ENCODE data around the gene MGLL.

Gene MGLL

DNA sequence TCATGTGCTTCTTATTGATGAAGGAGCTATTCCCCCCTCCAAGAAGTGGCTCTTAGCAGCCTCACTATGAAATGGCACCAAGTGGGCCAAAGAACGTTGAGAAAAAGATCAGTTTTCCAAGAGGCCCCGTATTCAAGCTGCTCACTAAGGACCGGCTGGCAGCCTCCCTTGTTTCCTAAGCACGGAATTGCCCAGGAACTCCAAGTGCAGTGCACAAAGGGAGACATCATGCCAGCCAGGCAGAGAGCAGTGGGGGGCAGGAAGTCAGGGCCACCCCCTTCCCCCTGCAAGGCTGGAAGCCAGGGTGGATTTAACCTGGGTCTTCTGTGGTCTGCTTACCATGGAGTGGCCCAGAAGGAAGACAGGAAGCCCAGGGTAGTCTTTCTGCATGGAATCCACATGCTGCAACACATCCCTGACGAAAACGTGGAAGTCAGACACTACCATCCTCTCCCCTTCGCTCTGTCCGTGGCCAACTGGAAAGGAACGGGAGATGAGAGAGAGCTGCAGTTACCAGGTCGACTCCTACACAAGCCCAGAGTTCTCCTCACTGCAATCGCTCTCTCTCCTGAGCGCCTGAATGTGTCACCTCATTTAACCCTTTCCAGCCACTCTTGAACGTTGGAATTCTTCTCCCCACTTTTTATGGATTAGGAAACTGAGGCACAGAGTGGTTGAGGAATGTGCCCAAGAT, 100.1 kb downstream of the MGLL start:
- DNase-seq (ENCODE audit: low read depth): no peak

DNA sequence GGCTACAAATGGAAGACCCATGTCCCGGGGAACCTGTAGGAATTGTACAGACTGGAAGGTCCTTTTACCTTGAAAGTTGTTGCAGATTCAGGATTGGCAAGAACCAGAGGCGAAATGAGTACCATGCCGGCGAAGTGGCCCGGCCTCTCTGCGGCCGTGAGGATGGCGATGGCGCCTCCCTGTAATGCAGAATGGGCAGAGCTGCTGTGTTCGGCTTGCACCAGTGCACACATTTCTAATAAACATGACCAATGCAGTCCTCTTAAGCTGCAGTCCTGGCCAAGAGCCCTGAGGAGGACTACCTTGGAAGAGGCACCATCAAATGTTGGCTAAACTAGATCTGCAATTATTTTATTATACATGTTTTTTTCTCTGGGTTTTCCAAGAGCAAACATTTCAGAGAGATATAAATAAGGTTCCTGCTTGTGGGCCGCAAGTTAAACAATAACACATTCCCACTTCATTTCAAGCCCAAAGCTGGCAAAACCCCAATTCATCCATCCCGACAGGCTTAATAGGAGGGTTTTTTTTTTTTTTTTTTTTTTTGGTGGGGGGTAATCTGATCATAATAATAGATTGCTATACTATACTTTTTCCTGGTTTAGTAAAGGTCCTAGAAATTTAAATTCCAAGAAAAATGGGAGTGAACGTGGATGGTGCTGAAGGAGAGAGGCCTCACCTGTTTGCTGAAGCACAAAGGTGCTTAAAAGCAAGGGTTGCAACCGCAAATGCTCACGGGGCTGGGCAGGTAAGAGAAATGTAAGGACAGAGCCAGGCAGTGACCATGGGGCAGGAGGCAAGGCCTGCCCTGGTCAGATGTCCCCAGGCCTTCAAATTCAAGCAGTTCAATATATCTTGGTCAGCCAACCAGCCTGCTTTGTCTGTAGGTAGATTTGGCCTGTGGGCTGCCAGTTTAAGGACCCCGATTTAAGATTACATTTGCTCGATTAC, 101.1 kb downstream of the MGLL start:
- DNase-seq (ENCODE audit: low read depth): no peak

DNA sequence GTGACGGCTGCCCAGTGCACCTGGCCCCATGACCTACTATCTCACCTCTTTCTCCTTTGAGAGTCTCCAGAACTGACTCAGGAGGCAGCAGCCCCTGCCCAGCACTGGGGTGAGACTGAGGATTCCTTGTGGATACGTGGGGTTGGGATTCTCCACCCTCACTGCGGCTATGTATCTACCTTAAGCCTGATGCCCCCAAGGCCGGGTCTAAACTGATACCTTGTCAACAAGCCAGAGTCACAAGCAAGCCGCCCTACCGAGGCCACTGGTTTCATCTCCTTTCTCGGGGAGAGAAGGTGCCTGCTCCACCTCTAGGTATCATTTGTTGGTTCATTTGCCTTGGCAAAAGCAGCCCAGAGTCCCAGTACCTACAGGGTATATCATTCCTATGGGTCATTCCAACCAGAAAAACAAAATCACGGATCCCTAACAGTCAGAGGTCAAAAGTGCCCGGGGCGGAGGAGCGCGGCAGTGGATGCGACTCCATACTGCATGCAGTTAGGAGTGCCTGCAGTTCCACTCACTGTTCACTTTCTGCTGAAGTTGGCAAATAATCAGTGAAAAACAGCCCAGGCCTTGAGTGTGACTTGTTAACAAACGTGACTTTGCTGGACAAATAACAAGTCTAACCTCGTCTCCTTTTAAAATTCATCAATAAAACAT, 102.0 kb downstream of the MGLL start:
- no peak for DNase-seq (ENCODE audit: low read depth)

DNA sequence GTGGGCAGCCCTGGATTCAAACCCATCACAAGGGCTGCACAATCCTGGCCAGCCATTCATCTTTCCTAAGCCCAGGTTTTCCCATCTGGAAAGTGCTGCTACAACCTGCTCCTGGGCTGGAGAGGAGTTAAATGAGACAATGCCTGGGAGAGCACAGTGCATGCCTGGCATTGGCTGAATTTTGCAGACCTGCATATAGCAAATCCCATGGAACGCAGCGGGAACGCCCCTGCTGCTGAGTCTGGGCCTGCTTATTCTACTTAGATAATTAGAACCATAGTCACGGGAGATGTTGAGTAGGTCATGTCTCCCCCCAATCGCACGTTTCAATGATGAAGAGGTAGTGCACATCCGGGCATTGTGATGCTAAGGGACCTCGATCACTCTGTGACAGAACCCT, 102.9 kb downstream of the MGLL start:
- no peak for DNase-seq (ENCODE audit: low read depth)

DNA sequence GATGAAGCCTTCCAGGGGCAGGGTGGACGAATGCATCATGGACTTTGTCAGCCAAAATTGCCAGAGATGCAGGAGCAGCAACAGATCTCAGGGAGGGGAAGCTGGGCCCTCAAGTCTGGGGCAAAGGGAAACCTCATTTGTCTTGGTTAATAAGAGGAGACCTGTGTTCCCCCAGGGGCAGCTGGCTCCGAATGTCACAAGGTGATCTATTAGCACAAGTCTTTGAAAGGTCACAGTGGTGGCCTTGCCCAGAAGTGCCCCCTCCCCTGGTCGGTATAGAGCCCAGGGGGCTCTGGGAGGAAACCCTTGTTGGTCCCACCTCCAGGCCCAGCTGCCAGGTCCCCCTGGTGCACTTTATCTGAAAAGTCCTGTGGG, 103.4 kb downstream of the MGLL start:
- no peak for DNase-seq (ENCODE audit: low read depth)

DNA sequence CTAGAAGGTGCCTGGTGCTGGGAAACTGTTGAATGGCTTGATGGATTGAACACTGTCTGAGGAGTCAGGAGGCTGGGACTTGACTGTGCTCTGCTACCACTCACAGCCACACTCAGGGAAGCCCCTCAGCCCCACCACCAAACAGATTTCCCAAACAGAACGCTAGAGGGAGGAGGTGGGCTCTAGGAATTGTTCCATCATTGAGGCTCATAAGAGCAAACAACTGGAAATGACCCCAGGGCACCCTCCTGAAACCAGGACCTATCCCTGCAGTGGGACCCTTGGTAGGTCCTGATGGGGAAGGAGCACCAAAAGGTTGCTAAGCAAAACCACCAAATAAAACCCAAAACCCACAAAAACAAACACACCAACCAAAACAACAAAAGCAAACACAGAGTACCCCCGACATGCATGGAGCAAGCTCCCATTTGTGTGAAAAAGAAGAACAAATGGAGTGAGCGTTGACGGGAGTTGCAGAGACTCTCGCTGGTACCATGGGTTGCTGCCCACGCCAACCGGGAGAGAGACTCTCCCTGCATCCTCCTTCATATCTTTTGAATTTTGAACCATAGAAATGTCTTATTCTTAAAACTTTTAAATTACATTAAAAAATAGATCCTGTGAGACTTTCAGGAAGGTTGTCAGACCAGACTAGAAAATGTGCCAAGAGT, 103.9 kb downstream of the MGLL start:
- DNase-seq (ENCODE audit: low read depth): no peak

DNA sequence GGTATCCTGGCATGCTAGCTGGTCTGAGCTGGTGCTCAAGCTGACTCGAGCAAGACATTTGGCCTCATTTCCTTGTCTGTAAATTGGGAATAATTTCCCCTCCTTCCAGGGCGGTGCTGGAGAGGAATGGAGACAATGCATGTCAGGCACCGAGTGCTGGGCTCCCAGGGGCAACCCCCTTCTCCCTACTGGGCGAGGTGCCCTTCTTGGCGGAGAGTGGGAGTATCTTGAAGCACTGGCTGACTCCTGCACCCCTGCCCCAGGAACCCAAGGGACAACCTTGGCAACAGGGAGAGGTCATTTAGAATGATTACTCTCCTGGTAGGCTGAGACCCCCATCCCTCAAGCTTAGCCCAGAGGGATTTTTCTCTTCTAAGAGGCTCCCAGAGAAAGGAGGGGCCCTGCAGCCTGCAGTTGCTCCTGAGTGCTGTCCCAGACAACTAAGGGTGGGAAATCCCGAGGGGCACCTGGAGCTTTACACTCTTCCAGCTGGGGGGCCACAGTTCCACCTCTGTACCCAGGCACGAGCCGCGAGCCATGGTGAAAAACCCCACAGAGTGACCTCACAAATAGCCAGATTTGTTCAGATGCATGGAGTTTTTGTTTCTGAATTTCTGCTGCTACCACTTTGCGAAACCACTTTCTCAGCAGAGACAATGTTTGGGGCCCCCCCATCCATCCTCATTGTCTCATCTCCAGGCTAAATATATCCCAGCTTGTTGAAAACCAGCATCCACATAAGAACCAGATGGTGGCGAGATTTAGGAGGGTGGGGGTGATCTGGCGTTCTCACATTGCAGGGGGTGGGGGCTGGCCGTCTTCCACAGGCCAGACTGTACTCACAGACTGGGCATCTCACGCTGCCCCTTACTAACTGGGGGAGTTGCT, 104.7 kb downstream of the MGLL start:
- DNase-seq (ENCODE audit: low read depth): no peak

DNA sequence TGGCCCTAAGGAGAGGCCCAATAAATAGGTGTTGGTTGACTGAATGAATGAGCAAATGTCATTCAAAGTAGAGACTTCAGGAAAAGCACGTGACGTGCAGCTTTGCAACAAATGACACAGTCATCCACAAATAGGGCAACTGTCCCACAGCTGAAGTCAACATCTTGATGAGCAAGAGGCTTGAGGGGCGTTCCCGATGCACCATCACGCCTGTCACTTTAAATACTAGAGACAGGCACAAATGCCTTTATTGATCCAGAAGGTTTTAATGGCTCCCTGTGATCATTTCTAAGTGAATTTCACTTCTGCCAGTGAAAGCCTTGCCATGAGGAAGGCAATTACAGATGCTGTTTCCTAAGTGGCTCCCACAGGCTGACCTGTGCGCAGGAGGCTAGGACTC, 105.9 kb downstream of the MGLL start:
- DNase-seq (ENCODE audit: low read depth): no peak

DNA sequence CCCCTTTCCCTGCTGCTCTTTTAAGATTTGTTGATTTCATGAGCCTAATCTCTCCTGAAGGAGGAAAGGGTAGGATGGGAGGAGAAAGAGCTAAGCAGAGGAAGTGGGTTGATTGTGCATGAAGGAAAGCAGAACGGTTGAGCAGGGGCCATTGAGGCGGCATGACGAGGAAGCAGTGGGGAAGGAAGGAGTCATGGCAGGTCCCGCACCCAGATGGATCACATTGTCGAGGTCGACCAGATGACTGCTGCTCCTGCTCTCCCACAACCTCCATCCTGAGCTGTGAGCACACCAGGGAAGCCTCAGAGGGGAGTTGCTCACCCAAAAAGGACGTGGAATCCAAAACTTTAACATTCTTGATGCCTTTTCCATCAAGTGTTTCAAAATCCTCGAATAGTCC, 106.8 kb downstream of the MGLL start:
- DNase-seq (ENCODE audit: low read depth): no peak

DNA sequence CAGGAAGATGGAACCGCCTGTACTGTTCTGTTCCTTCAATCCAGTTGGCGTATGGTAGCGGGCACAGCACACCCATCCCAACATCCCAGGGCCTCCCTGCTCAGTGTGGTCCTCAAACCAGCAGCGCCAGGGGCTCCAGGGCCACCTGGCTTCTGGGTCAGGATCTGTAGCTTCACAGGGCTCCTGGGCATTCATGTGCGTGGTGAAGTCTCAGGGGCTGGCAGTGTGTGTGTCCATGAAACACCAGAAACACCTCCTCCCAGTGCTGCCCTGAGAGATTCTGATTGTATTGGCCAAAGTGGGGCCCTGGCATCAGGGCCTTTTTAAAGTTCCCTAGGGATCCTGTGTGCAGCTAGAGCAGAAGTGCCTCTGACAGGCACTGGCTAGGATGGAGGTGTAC, 107.4 kb downstream of the MGLL start:
- no peak for DNase-seq (ENCODE audit: low read depth)

DNA sequence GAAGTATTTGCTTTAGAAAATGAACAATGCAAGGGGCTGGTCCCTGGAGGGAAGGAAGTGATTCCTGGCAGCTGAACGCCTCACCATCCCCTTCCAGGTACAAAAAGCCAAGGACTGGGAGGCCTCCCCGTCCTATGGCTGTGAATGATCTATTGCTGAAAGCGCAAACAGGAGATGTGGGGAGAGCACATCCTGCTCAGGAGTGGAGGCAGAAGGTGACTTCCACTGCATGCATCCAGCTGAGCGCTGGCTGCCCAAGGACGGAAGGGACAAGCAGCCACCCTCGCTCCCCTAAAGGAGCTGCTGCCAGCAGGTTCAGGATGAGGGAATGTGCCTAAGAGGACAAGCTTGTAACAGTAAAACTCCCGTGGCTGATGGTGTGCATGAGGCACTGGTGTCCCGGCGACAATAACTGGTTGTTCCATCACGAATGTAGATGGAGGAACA, 108.2 kb downstream of the MGLL start:
- DNase-seq (ENCODE audit: low read depth): no peak

DNA sequence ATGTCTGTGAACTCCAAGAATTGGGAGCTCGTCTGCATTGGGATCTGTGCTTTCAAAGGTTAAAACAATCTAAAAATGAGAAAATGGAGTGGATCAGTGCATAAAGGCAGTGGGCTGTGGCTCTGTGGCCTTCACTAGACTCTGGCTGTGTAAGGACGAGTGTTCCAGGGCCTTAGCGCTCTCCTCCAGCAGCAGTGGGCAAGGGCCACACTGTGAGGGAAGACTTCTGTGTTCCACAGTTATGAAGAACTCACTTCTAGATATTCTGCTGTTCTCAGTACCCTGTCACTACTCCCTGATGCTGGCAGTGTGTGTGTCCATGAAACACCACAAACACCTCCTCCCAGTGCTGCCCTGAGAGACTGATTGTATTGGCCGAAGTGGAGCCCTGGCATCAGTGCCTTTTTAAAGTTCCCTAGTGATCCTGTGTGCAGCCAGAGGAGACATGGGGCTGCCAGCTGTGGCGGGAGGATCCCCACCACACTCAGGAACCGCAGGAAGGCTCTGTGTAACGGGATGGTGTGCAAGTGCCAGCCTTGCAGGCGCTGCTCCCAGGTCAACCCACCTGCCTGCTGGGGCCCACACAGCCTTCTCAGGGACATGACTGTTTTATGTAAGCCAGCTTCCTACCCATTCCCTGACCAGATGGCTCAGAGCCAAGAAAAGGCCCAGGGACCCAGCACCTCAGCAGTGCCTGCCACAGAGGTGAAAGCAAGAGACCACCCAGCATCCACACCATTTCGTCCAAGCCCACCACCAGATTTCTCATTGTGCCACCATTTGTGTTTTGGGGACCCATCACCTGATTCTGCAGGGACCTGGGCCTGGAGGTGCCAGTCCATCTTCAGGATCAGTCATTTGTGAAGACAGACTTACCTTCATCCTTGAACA, 109.2 kb downstream of the MGLL start:
- DNase-seq (ENCODE audit: low read depth): no peak

DNA sequence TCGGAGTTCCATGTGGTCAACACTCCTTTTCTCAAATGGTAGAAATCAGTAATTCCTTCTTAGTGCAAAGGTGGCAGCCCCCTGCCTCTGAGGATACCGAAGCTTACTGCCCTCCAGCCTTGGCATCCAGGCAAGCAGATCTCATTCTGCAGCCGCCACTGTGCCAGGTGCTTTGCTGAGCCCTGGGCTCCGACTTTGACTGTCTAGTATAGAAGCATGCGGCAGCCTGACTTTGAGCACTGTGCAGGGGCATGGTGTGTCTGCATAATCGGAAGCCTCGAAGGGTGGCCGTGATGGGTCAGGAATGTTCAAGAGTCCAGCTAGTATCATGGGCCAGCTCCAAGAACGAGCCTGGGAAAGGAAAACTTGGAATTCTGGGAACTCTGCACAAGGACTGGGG, 109.9 kb downstream of the MGLL start:
- no peak for DNase-seq (ENCODE audit: low read depth)

DNA sequence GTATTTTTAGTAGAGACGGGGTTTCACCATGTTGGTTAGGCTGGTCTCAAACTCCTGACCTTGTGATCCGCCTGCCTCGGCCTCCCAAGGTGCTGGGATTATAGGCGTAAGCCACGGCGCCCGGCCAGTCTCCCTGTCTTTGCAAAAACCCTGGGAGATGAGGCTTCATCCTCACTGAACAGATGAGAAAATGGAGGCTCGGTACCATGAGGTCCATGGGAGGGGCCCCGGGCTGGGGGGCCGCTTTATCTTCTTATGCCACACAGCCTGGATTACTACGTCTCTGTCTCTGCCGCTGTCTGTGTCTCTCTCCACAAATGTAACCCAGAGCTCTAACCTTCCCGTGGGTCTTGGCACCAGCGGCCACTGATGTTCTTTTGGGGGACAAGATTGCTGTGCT, 110.4 kb downstream of the MGLL start:
- DNase-seq (ENCODE audit: low read depth): no peak

DNA sequence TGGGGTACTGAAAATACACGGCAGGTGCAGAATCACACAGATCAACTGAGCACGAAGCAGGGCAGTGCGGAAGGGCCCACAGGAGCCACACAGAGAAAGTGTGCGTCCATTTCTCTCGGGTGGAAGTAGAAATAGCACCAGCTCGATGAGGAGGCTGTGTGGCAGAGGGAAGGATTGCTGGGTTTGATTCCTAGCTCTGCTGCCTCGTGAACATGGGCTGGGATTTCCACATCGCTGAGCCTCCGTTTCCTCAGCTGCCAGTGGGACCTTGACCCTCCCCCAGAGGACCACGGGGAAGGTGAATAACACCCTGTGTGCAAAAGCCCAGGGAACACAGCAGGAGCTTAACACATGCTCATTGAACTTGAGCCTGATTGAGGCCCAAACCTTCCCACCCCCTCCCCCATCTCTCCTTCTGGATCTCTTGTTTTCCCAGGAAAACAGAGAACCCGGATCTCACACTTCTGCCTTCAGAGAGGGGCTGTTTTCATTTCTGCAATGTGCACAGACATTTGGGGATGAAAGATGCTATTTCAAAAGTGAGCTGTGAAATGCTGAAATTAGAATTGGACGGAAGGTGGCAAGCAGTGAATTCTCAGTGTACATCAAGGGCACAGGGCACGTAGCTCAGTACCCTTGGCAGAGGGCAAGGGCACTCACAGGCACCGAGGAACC, 111.2 kb downstream of the MGLL start:
- no peak for DNase-seq (ENCODE audit: low read depth)

DNA sequence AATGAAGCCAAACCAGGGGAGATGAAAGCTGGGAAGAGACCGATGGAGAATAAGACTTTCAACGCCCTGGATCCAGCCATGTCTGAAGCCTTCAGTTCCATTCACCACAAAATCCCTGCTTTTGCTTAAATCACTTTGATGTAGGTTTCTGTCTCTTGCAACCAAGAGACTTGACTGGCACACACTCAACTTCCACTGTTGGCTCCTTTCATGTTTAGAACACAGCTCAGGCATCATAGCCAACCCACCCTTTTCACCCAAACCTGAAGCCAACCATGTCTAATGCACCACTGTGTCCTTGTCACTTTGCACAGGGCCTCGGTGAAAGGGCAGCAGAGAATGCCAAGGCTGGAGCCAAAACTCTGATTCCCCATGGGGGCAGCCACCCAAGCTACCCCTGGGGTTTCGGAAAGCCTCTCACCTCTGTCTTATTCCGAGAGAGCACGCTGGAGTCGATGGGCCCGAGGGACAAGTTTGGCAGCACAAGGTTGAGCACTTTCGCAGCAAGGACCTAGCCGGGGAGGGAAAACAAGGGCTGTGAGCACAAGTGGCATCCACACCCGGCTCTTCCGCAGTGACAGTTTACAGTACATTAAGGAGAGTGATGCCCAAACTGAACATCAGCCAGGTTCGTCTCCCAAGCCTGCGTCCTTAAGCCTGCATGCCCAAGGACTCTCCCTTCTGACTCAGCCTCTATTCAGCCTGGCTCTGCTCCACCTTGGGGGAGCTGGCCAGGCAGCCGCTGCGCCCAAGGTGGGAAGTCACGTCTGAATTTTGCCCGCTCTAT, 112.0 kb downstream of the MGLL start:
- DNase-seq (ENCODE audit: low read depth): no peak

DNA sequence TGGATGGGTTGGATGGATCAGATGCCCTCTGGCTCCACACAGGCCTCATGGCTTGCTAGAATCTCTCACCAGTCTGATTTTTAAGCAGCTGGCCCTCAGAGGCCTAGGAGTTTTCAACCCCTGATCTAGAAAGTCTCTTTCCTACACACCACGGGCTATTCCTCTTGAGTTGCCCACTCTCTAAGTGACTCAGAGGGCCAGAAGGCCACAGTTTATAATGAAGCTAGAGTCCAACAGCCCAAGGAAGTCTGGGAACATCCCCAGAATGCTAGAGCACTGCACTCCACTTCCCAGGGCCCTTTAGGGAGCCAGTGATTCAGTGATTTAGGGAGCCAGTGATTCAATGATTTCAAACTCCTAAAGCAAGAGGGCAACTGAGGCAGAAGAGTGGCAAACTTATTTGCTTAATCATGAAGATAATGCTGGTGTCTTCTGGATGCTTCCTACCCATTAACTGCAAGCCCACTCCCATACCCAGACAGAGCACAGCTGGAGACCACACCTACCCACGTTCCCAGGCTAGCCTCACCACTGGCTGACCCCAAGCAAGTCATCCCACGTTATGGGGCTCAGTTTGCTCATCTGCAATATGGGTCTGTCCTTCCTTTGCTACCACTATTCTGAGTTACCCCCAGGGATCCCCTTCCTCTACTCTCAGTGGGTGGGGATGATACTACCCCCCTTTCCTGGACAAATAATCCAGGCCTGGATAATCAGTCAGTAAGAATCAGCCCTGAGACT, 112.8 kb downstream of the MGLL start:
- DNase-seq (ENCODE audit: low read depth): no peak

DNA sequence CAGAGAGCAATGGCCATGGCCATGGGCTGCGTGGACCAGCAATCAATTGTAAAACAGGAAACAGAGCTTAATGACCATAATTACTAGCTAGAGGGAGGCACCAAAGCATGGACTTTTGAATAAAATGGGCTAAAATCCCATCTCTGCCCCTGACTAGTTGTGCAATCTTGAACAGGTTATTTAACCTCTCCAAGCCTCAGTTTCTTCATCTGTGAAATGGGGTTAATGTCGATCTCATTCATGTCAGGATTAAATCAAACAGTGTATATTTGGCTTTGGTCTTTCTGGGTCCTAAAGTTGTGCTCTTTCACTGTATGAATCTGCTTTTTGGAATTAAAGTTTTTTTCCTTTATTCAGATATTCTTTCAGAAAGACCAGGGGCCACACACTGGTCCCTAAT, 113.5 kb downstream of the MGLL start:
- no peak for DNase-seq (ENCODE audit: low read depth)
